ENCODE data around the gene FRG2C.
"Not testable (repeated sequence)": the region's sequence is repeated elsewhere in the genome, so short reads cannot be mapped to it uniquely, and the experiment has no call there.

The FRG2C gene

GRCh38 chr3:75668759-75669347 lies 4.7 kb downstream of the FRG2C start:
- H3K36me3 ChIP-seq (ENCODE audit: control insufficient read depth, low read length); H3K4me1 ChIP-seq (ENCODE audit: control insufficient read depth, low read length); H3K27ac ChIP-seq (ENCODE audit: low read depth, low read length); H3K9me2 ChIP-seq (replicated peaks; ENCODE audit: control insufficient read depth, low read length); H3F3A ChIP-seq (ENCODE audit: control insufficient read depth, insufficient read depth); H3K4me3 ChIP-seq (ENCODE audit: low read length); H4K20me1 ChIP-seq (ENCODE audit: control insufficient read depth, insufficient read depth, low read depth, low read length); H3K79me2 ChIP-seq (ENCODE audit: control insufficient read depth, low read length); H3K4me2 ChIP-seq (ENCODE audit: low read length); H3K27me3 ChIP-seq (ENCODE audit: control insufficient read depth, low read length): not testable (repeated sequence)
- H3K9me3 ChIP-seq (ENCODE audit: control insufficient read depth, insufficient read depth, low read length), result peaks cover 16% of the 10 kb centered on the region; the same call in 1 of the 2 replicates

DNA sequence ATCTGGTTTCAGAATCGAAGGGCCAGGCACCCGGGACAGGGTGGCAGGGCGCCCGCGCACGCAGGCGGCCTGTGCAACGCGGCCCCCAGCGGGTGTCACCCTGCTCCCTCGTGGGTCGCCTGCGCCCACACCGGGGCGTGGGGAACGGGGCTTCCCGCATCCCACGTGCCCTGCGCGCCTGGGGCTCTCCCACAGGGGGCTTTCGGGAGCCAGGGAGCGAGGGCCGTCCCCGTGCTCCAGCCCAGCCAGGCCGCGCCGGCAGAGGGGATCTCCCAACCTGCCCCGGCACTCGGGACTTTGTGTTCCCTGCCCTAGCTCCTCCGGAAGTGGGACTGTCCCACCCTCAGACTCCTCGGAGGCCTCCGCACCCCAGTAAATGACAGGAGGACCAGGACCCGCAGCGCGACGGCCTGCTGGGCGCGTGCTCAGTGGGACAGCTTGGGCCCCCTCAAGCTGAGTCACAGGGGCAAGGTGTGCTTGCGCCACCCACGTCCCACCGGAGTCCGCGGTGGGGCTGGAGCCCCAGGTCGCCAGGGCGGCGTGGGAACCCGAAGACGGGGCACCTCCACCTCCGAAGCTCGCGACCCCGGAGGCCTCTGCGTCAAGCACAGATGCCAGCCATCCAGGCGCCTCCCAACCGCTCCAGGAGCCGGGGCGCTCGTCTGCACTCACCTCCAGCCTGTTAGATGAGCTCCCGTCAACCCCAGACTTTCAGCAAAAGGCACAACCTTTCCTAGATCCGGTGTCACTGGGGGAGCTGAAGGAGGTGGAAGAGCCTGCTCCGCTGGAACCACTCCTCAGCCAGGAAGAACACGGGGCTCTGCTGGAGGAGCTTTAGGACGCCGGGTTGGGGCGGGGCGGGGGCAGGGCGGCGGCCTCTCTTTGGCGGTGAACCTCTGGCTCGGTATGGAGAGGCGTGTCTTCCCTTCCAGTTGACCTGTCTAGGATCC lies 5.5 kb downstream of the FRG2C start:
- not testable (repeated sequence) for H3K4me3 ChIP-seq (ENCODE audit: low read length); H3K27me3 ChIP-seq (ENCODE audit: control insufficient read depth, low read length); H3K9me2 ChIP-seq (replicated peaks; ENCODE audit: control insufficient read depth, low read length); H4K20me1 ChIP-seq (ENCODE audit: control insufficient read depth, insufficient read depth, low read depth, low read length); H3F3A ChIP-seq (ENCODE audit: control insufficient read depth, insufficient read depth); H3K36me3 ChIP-seq (ENCODE audit: control insufficient read depth, low read length); H3K79me2 ChIP-seq (ENCODE audit: control insufficient read depth, low read length); H3K4me2 ChIP-seq (ENCODE audit: low read length); H3K4me1 ChIP-seq (ENCODE audit: control insufficient read depth, low read length); H3K27ac ChIP-seq (ENCODE audit: low read depth, low read length)
- peaks cover 16% of the 10 kb centered on the region; the same call in 1 of the 2 replicates for H3K9me3 ChIP-seq (ENCODE audit: control insufficient read depth, insufficient read depth, low read length)

DNA sequence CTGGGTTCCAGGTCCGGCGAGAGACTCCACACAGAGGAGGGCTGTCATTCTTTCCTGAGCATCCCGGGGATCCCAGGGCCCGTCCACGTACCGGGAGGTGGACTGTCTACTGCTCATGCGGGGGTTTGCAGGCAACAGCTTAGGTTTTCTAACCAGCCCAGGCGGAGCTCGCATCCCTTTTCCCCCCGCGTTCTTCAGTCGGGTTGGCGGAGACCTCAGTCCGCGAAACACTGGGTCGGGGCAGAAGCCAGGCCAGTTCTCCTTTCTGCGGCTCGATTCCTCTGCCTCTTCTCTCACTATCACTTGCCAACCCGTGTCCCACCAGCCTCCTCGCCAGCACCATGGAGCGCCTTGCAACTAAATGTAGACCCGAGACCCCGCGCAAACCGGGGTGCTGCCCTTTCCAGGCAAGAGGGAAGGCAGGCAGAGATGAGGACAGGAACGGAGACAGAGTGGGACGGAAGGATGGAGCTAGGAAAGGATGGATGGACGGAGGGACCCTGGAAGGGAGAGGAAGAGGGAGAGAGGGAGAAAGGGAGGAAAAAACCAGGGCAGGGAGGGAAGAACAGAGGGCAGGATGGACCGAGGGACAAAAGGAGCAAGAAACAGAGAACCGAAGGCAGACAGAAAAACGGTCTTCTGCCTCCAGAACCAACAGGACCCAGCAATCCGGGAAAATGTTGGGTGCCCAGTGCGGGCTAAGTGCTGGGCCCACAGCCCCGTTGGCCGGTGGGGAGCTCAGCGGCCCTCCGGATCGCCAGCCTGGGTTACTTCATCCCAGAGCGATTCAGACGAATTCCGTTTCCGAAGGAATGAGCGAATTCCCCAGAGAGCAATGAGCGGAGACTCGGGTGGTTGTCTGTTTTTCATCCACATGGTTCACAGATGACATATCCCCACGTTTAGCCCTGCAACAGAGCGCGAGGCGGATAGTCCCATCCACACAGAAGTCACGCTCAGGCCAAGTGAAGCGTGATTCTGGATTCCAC lies 6.5 kb downstream of the FRG2C start:
- not testable (repeated sequence) for H3K9me2 ChIP-seq (replicated peaks; ENCODE audit: control insufficient read depth, low read length); H4K20me1 ChIP-seq (ENCODE audit: control insufficient read depth, insufficient read depth, low read depth, low read length); H3K36me3 ChIP-seq (ENCODE audit: control insufficient read depth, low read length); H3K79me2 ChIP-seq (ENCODE audit: control insufficient read depth, low read length); H3F3A ChIP-seq (ENCODE audit: control insufficient read depth, insufficient read depth); H3K4me2 ChIP-seq (ENCODE audit: low read length); H3K27me3 ChIP-seq (ENCODE audit: control insufficient read depth, low read length); H3K27ac ChIP-seq (ENCODE audit: low read depth, low read length); H3K4me1 ChIP-seq (ENCODE audit: control insufficient read depth, low read length); H3K4me3 ChIP-seq (ENCODE audit: low read length)
- peaks cover 16% of the 10 kb centered on the region; the same call in 1 of the 2 replicates for H3K9me3 ChIP-seq (ENCODE audit: control insufficient read depth, insufficient read depth, low read length)

DNA sequence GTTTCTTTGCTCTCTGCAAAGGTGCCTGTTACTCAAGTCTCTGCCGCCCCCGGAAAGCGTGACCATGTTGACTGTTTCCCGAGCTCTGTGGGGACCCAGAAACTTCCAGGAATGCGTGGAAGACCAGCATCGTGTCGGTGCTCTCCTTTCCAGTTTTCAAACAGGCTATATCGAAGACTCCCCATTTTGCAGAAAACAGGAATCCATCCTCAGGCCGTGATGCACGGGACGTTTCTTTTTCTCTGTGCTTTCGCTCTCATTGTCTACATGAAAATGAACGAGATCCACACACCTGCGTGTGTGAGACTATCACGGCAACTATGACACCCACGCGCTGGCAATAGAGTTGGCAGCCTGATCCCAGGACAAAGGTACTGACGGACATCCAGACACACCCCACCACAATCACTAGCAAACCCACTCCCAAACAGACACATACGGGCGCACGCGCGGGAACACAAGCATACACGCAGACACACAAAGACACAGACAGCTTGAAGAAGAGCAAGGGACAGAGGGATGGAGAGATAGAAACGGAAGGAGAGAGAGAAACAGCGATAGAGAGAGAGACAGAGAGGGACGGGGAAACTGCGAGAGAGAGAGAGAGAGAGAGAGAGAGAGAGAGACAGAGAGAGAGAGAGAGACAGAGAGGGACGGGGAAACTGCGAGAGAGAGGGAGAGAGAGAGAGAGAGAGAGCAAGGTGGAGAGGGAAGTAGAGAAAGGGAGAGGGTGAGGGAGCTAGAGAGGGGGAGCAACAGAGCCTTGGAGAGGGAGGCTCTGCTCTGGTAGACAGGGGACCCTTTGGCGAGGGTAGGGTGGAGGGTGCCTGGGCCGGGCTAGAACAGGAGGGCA lies 7.4 kb downstream of the FRG2C start:
- H3K36me3 ChIP-seq (ENCODE audit: control insufficient read depth, low read length); H3F3A ChIP-seq (ENCODE audit: control insufficient read depth, insufficient read depth); H3K4me3 ChIP-seq (ENCODE audit: low read length); H3K79me2 ChIP-seq (ENCODE audit: control insufficient read depth, low read length); H3K4me2 ChIP-seq (ENCODE audit: low read length); H3K9me2 ChIP-seq (replicated peaks; ENCODE audit: control insufficient read depth, low read length); H3K27me3 ChIP-seq (ENCODE audit: control insufficient read depth, low read length); H3K27ac ChIP-seq (ENCODE audit: low read depth, low read length); H4K20me1 ChIP-seq (ENCODE audit: control insufficient read depth, insufficient read depth, low read depth, low read length); H3K4me1 ChIP-seq (ENCODE audit: control insufficient read depth, low read length): not testable (repeated sequence)
- H3K9me3 ChIP-seq (ENCODE audit: control insufficient read depth, insufficient read depth, low read length), result peaks cover 16% of the 10 kb centered on the region; the same call in 1 of the 2 replicates

DNA sequence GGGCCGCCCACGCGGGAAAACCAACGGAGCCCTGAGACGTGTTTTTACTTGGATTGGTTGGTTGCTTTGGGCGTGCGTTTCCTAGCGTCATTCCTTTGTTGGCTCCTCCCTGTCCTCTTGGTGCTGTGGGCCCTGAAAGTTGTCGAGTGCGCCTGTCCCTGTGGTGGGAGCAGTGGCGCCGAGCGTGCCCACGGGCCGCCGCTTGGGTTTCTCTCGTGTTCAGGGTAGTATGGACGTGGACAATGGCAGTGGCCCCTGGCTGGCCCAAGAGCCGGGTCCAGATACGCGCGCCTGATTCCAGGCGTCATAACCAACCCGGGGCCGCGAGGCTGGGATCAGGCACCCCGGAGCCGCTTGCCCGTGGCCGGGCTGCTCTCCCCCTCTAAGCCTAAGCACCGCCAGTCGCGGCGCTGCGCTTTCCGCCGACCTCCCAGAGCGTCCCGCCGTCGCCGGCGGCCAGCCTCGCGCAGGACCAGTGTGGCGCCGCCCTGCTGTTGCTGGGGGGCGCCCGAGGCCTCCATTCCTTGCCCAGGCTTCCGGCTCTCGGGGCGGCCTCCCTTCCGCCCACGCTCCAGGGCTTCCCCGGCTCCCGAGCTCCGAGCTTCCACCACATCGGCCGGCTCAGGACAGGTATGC lies 8.1 kb downstream of the FRG2C start:
- H3K27ac ChIP-seq (ENCODE audit: low read depth, low read length); H3F3A ChIP-seq (ENCODE audit: control insufficient read depth, insufficient read depth); H3K36me3 ChIP-seq (ENCODE audit: control insufficient read depth, low read length); H3K9me2 ChIP-seq (replicated peaks; ENCODE audit: control insufficient read depth, low read length); H3K79me2 ChIP-seq (ENCODE audit: control insufficient read depth, low read length); H3K4me1 ChIP-seq (ENCODE audit: control insufficient read depth, low read length); H3K27me3 ChIP-seq (ENCODE audit: control insufficient read depth, low read length); H4K20me1 ChIP-seq (ENCODE audit: control insufficient read depth, insufficient read depth, low read depth, low read length); H3K4me3 ChIP-seq (ENCODE audit: low read length); H3K4me2 ChIP-seq (ENCODE audit: low read length): not testable (repeated sequence)
- peaks cover 16% of the 10 kb centered on the region; the same call in 1 of the 2 replicates for H3K9me3 ChIP-seq (ENCODE audit: control insufficient read depth, insufficient read depth, low read length)

GRCh38 chr3:75683965-75684364 lies 19.8 kb downstream of the FRG2C start:
- H3F3A ChIP-seq (ENCODE audit: control insufficient read depth, insufficient read depth); H3K4me1 ChIP-seq (ENCODE audit: control insufficient read depth, low read length); H3K79me2 ChIP-seq (ENCODE audit: control insufficient read depth, low read length); H3K27me3 ChIP-seq (ENCODE audit: control insufficient read depth, low read length); H3K9me3 ChIP-seq (ENCODE audit: control insufficient read depth, insufficient read depth, low read length); H3K4me2 ChIP-seq (ENCODE audit: low read length); H4K20me1 ChIP-seq (ENCODE audit: control insufficient read depth, insufficient read depth, low read depth, low read length); H3K27ac ChIP-seq (ENCODE audit: low read depth, low read length); H3K4me3 ChIP-seq (ENCODE audit: low read length); H3K36me3 ChIP-seq (ENCODE audit: control insufficient read depth, low read length); H3K9me2 ChIP-seq (replicated peaks; ENCODE audit: control insufficient read depth, low read length): not testable (repeated sequence)

Measured in DOHH2 (cell line).